Epithelial cell of proximal tubule (primary cell): ENCODE measurements around the gene CBFA2T2. TPM values are rescaled to one million over a fixed set of nuclear protein-coding genes. Genes with fewer than 3 reads are reported as not detected.
"Not testable (repeated sequence)": the region's sequence is repeated elsewhere in the genome, so short reads cannot be mapped to it uniquely, and the experiment has no call there.

ENCODE experiments used
- DNase-seq: peaks from one replicate; pipeline ENCODE4 v3.0.0-alpha.2; 2011; ENCODE audit warnings: low read depth
- H3K4me3 ChIP-seq: 2 replicates; pipeline ENCODE4 v1.5.1; 2011; ENCODE audit warnings: low read depth, mild to moderate bottlenecking, low read length
- total RNA-seq: library from RNA; depleted of rRNA; stranded (reverse); fragments of >200 nt; gene quantifications from 2 replicates; pipeline ENCODE4 v1.2.3, GENCODE V29; 2015
- TF ChIP-seq, protein P1 (sequence below): conservative IDR thresholded peaks from 2 replicates; pipeline ENCODE4 v1.5.1; 2012; ENCODE audit warnings: low read depth, mild to moderate bottlenecking, low read length

Gene CBFA2T2
- total RNA-seq, 1 donor from 2014 or later: 8.4 TPM

DNA sequence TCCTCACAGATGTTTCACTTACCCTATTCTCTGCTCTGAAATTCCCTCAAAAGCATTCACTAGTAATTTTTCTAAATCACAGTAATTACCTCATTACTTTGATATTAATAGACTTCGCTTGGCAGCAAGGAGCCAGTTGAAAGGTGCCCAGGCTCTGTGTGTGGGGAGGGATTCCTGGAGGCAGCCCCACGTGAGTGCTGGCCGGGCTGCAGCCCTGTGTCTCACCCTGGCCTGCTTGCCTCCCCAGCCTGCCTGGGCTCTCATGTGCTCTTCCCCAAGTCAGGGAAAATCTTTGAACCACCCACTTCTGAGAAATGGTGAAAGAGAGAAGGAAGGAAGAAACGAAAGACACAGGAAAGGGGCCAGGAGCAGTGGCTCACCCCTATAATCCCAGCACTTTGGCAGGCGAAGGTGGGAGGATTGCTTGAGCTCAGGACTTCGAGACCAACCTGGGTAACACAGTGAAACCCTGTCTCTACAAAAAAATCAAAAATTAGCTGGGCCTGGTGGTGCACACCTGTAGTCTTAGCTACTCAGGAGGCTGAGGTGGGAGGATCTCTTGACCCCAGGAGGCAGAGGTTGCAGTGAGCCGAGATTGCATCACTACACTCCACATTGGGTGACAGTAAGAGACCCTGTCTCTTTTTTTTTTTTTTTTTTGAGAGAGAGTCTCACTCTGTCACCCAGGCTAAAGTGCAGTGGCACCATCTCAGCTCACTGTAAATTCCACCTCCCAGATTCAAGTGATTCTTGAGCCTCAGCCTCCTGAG is 26.4 kb upstream of the CBFA2T2 start:
- TF ChIP-seq, protein P1, sequence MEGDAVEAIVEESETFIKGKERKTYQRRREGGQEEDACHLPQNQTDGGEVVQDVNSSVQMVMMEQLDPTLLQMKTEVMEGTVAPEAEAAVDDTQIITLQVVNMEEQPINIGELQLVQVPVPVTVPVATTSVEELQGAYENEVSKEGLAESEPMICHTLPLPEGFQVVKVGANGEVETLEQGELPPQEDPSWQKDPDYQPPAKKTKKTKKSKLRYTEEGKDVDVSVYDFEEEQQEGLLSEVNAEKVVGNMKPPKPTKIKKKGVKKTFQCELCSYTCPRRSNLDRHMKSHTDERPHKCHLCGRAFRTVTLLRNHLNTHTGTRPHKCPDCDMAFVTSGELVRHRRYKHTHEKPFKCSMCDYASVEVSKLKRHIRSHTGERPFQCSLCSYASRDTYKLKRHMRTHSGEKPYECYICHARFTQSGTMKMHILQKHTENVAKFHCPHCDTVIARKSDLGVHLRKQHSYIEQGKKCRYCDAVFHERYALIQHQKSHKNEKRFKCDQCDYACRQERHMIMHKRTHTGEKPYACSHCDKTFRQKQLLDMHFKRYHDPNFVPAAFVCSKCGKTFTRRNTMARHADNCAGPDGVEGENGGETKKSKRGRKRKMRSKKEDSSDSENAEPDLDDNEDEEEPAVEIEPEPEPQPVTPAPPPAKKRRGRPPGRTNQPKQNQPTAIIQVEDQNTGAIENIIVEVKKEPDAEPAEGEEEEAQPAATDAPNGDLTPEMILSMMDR: no peak

GRCh38 chr20:33464759-33465158 is 25.1 kb upstream of the CBFA2T2 start:
- DNase-seq, H3K4me3 ChIP-seq: not testable (repeated sequence)

More for the DNA sequence above, 26.4 kb upstream of the CBFA2T2 start:
- no peak for DNase-seq
- no peak overlapping the region for H3K4me3 ChIP-seq

DNA sequence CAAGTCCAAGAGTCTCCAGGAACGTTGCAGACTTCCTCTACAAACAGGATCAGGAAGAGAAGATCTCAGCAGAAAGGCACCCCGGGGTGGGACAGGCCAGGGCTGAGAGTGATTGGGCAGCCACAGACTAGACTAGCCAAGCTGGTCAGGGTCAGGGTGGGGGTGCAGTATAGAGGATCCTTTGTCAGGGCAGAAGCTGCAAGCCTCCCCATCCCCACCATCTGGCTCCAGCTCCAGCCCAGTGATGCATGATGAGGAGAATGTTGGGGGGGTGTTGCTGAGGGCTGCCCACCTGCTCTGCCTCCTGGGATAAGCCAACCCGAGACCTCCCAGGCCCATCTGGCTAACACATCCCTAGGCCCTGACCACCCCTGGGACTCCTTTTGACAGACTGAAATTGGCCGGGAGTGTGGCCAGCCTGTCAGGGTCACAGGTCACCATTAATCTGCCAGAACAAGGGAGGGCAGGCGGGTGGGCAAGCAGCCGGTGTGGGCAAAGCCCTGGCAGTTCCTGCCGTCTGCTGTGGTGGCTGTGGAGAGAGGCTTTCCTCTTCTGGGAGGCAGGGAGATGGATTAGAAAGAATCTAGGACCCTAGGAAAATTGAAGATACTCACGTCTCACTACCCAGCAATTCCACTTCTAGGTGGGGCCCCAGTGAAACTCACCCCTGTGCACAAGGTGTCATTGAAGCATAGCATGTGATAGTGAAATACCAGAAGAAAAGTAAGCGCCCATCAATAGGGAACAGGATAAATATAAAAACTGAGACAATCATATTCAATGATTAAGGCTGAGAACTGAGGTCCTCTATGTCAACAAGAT is 24.2 kb upstream of the CBFA2T2 start:
- DNase-seq: no peak
- no peak overlapping the region for H3K4me3 ChIP-seq
- TF ChIP-seq, protein P1: no peak

- DNase-seq: no peak
- no peak overlapping the region for H3K4me3 ChIP-seq
- TF ChIP-seq, protein P1: no peak
Measured at GRCh38 chr20:33466303-33466646, 23.6 kb upstream of the CBFA2T2 start.

DNA sequence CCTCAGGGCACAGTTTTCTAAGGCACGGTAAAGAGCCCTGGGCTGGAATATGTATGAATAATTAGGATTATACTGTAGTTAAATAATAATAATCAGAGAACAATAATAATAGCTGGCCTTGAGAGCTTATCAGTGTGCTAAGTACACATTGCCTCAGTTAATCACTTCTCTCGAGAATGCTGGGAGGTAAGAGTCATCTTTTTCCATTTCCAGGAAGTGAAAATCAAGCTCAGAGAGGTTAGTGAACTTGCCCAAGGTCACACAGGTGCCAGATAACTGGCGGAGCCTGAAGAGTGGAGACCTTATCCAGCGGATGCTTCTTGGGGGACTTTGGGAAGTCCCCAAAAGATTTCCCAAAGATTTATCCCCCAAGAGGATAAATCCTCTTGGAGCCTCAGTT is 19.4 kb upstream of the CBFA2T2 start:
- TF ChIP-seq, protein P1: no peak
- DNase-seq: no peak
- no peak overlapping the region for H3K4me3 ChIP-seq

DNA sequence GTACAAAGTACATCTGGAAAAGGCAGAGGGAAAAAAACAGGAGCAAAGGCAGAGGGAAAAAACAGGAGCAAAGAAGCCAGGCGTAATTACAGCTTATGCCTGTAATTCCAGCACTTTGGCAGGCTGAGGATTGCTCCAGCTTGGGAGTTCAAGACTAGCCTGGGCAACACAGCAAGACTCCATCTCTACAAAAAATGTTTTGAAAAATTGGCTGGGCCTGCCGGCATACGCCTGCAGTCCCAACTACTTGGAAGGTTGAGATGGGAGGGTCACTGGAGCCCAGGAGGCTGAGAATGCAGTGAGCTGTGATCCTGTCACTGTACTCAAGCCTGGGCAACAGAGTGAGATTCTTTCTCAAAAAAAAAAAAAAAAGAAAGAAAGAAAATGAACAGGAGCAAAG is 19.0 kb upstream of the CBFA2T2 start:
- no peak overlapping the region for H3K4me3 ChIP-seq
- TF ChIP-seq, protein P1: no peak
- DNase-seq: no peak

- TF ChIP-seq, protein P1: no peak
- DNase-seq: no peak
- H3K4me3 ChIP-seq: no peak overlapping the region
Measured at GRCh38 chr20:33472868-33473435, 16.9 kb upstream of the CBFA2T2 start.
